Stimulated activated naive CD4-positive, alpha-beta T cell treated with Interleukin-2 at 50 U/mL for 16 hours (primary cell): ENCODE data around the gene DCDC1.

Source experiments
- DNase-seq: peaks from one replicate; lab custom pipeline; 2025; lab: John Stamatoyannopoulos, UW

DCDC1 gene, protein sequence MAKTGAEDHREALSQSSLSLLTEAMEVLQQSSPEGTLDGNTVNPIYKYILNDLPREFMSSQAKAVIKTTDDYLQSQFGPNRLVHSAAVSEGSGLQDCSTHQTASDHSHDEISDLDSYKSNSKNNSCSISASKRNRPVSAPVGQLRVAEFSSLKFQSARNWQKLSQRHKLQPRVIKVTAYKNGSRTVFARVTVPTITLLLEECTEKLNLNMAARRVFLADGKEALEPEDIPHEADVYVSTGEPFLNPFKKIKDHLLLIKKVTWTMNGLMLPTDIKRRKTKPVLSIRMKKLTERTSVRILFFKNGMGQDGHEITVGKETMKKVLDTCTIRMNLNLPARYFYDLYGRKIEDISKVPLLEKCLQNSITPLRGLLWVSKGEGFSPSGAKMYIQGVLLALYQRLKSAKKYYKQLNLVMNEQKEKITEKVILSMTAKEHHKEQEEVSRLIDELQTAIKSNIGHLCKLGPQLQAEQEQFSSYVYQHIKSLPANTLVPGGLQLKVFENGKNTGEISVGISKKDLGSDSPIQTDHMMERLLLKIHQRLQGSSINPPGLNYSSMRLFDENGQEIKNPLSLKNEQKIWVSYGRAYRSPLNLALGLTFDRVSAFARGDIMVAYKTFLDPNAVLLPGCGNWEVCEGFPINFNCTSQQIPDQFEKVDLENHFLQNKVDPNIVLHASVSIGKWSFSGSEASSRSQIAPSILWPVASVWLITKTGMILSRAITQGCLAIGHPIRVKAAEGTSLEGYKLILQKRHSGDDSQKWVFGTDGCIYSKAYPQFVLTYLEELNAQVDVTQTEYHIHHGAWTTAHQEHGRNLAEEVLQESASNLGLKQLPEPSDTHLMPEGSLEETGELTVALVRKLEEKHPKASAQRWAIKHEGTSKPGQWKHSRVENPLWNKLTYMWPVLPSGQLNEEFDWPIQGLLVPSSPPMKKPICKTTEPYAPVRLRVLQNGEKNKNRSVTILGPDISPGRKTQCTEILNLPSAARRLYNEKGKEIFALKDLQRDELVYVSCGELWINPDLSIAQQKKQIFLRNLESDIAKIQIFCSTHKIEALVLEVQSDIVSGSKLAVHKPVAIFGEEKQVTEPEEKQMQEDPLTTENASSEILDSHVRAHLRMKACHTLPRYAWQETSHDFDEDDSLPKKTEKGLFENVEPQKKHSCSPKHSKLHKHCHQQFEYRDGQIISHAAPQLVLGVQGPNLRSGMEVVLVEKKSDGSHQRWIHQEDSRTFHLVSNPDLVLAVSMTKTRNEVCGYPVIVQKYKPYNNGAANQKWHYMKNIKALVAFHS (N-terminal part only)

DNA sequence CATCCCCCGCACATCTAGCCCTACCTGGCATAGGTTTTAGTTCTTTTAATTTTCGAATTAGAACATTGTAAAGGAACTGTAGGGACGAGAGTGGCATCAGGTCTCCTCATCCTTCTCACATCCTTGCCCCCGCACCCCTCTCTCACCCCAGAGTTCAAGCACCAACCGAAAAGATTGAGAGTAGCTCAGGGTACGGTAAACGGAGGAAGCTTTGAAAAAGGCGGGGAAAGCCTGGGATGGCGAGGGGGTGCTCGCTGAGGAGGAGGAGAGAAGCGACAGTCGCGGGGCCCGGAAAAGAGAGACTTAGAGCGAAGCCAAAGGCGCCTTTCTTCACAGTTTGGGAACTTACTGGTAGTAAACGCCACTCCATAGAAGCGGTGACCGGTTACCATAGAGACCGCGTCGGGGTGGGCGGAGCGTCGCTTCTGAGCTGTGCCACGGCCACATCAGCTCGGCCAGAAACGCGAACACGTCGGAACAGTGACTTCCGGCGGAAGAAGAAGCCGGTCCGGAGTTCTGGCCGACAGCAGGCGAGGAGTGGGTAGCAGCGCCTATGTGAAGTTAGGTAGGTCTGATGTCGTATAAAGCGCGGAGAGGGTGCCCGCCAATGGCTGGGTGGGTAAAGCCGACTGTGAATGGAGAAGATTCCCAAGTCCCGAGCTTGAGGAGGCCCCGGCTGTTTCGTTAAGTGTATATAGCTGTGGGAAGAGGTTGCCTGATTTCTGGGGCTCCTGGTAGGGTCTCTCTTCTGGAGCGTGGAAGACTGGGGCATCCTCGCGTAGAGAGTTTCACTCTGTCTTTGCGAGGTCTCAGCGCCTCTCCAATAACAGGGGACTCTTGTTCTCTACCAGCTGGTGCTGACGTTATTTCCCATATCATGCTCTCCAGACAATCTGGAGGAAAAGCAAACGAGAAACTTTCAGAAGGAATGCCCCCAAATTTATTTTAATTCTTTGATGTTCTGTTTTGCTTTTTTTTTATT lies at the start of gene DCDC1, which contains the start of gene DNAJC24:
TSS of gene DCDC1 (minus strand) at position 392 of the 982 bp plus-strand sequence. CDS start 41,459 bp downstream, outside the sequence.
TSS of gene DNAJC24 (plus strand) at position 513 of the 982 bp plus-strand sequence. CDS start 889 bp downstream, outside the sequence.
- DNase-seq = peak; percentile 94

DNA sequence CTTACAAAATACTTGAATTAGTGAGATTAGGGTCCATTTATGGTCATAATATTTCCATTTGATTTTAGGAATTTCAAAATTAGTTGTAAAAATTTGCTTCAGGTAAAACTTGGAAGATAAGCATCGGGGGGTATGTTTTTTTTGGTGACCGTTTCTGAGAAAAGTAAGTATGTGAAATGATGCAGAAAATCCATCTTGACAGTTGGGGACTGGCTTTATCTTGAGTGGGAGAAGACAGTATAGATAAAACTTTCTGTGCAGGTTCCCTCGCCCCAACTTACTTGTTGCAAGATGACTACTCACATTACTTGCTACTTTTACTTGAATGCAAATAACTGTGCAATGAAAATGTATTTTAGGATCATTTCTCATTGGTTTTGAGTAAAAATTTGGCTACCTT lies 49.6 kb upstream of the DCDC1 start:
- no peak for DNase-seq

DNA sequence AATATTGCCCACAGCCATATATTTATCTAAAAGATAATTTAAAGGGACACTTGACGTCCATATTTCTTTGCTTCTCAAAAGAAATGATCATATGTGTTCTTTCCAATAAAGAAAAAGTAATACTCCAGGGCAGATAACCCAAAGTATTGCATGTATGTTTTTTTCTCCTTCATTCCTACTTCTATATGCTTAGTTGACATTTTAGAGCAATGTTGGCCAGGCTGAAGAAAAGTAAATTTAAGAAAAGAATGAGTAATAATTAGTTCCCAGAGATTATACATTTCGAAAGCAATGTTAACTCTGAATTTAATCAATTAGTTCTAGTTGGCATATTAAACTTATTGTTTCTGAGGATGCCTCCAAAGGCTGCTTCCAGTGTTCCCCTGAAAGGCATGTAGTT lies 48.3 kb upstream of the DCDC1 start:
- no peak for DNase-seq

- no peak for DNase-seq
These were observed 47.8 kb upstream of the DCDC1 start for GRCh38 chr11:31417357-31417756.

GRCh38 chr11:31415435-31415834 lies 45.9 kb upstream of the DCDC1 start:
- no peak for DNase-seq

- no peak for DNase-seq
These were observed 44.8 kb upstream of the DCDC1 start for GRCh38 chr11:31414338-31414737.

DNA sequence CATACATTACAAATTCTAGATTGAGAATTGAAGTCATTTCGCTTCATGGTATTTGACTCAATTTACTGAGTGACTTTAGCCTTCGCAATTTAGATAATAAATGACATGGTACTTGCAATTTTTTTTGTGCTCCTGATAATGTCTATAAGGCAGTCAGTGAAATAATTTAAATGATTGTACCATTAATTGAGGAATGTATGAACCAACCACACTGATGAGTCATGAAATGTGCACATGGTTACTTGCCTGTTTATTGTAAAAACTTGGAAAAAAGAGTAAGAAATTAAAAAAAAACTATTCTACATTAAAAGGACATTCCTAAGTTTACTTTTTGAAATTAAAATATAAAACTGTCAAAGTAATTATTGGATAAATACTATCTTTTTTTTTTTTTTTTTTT lies 43.4 kb upstream of the DCDC1 start:
- no peak for DNase-seq

DNA sequence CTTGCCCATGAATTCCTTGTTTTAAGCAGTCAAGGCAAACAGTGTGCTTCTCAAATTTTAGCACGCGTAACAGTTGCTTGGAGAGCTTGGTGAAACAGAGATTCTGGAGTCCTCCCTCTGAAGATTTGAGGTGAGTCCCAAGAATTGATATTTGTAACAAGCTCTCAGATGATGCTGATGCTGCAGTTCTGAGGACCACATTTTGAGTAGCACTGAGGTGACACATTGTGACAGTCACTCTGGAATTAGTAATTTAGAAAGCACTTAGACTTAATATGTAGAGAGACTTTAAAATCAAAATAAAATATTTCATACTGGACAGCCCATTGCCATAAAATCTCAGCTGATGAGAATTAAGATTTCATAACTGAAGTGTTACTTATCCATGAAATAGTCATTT lies 38.7 kb upstream of the DCDC1 start:
- DNase-seq = no peak

- no peak for DNase-seq
These were observed 35.1 kb upstream of the DCDC1 start for GRCh38 chr11:31404614-31405013.

DNA sequence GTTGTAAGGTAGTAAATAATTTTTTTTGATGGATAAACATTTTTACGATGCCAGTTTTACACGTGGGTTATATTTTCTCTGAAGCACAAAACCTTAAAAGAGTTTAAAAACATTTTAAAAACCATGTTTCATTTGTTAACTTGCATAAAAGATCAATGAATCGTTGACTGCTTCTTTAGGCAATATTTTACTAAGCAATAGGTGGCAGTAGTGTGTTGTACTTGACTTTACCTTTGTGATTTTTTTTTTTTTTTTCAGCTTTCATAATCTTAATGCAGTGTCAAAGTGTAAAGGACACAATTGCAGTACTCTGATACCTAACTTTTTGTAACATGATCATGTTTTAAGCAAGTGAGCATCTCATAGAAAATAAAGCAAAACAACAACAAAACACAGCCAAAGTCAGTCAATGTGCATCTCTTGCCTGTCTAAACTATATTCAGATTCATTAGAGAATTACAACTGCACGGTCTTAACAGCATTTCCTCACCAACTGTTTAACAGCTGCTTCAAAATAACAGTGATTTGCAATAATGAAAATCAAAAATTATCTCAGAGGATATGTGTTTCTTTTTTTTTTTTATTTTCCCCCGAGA lies 27.8 kb upstream of the DCDC1 start:
- no peak for DNase-seq

DNA sequence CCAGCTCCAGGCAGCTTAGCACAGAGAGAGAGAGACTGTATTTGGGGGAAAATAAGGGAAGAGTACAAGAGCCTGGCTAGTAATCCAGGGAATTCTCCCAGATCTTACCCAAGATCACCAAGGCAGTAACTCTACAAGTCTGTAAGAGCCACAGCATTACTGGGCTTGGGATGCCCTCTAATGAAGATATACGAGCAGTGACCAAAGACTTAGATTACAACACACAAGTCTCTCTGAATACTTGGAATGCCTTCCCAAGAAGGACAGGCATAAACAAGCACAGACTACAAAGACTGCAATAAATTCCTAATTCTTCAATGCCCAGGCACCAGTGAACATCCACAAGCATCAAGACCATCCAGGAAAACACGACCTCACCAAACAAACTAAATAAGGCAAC lies 17.8 kb upstream of the DCDC1 start:
- no peak for DNase-seq

DNA sequence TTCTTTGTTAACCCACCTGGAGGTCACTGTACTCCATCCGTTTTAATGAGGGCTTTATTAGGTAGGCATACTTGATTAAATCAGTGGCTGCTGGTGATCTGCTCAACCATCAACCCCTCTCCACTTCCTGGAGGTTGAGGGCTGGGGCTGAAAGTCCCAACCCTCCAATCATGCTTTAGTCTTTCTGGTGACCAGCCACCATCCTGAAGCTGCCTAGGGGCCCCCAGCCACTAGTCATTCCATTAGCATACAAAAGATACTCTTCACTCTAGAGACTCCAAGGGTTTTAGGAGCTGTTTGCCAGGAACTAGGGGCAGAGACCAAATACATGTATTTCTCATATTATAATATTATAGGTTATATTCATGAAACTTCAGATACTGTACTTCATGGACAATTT lies 13.6 kb upstream of the DCDC1 start:
- no peak for DNase-seq

DNA sequence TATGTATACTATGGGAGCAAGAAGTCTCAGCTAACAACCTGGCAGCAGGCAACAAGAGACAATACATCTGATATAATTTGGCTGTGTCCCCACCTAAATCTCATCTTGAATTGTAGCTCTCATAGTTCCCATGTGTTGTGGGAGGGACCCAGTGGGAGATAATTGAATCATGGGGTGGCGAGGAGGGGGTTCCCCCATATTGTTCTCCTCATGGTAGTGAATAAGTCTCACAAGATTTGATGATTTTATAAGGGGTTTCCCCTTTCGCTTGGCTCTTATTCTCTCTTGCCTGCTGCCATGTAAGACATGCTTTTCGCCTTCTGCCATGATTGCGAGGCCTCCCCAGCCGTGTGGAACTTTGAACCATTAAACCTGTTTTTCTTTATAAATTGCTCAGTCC lies 6.3 kb upstream of the DCDC1 start:
- DNase-seq = no peak

- DNase-seq = no peak
These were observed 2.7 kb downstream of the DCDC1 start for GRCh38 chr11:31366795-31367194.

- DNase-seq = no peak
These were observed 7.8 kb downstream of the DCDC1 start for GRCh38 chr11:31361743-31362142.

DNA sequence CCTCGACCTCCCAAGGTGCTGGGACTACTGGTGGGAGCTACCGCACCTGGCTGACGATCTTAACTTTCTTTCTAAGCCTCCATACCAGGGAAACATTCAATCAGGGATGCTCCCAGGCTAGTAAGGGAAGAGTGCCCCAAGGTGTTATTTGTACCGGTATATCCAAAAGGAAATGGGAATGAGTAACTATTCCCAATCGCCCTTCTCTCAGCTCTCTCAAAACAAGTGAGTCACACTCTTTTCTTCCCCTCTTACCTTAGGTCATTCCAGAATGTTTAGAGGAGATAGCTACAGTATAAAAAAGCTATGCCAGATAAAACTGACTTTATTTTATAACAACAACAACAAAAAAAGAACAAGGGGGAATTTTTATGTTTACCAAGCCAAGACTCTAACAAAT lies 13.7 kb downstream of the DCDC1 start:
- DNase-seq = no peak

GRCh38 chr11:31355131-31355530 lies 14.4 kb downstream of the DCDC1 start:
- DNase-seq = no peak

DNA sequence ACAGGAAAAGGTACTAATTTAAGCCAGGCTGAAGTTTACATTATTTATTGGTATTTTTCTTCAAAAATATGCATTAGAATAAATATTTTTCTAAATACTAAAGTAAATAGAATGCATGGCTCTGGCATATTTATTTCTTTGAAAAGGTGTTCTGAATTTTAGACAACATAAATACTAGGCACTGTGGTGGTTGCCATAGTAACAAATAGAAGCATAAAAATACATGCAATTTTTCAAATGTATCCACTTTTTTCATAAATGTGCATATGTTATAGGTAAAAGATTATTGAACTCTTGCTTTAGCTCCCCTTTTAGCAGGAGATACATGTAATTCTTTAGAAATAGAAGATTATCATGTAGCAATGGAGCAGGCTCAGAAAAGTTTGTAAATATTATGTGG lies 18.4 kb downstream of the DCDC1 start:
- no peak for DNase-seq

GRCh38 chr11:31340903-31341572 lies 28.5 kb downstream of the DCDC1 start:
- no peak for DNase-seq

DNA sequence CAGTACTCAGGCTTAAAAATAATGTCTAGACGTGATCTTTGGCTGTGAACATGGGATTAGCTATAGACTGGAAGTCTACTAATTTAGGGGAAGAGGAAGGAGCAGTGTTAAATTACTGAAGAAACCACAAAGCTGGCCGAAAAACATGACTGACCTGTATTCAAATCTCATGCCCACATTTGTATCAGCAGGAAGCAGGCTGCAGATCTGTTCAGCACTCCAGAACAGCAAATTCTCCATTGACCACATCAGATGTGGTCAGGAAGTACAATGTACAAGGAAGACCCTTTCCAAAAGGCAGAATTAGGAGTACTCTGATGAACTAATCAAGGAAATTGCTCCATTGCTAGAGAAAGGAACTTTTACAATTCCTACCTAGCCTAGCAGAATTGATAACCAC lies 31.7 kb downstream of the DCDC1 start:
- no peak for DNase-seq
